Measurements from ENCODE around the gene GON4L. TPM values are rescaled to one million over a fixed set of nuclear protein-coding genes. Genes with fewer than 3 reads are reported as not detected.

The GON4L gene
- total RNA-seq, 1 experiment from 2014 or later: 53.4 TPM

- no peak overlapping the region for H3K23ac ChIP-seq (ENCODE audit: insufficient read length, low read depth, low read length)
- no peak overlapping the region for H3K14ac ChIP-seq (ENCODE audit: insufficient read depth, low read length)
- H4K20me1 ChIP-seq (ENCODE audit: control insufficient read depth, insufficient read depth, insufficient read length): no peaks in the 10 kb centered on the region
- no peak overlapping the region for H3K27ac ChIP-seq (ENCODE audit: insufficient read length, low read depth, low read length)
- no peak overlapping the region for H2BK12ac ChIP-seq (ENCODE audit: insufficient read length, low read depth, low read length)
- no peaks in the 10 kb centered on the region for H3K23me2 ChIP-seq (ENCODE audit: insufficient read length, low read depth, low read length, poor library complexity, severe bottlenecking)
- DNase-seq: no peak
- no peaks in the 10 kb centered on the region for H3K4me1 ChIP-seq (ENCODE audit: insufficient read depth, low read length)
- no peak overlapping the region for H3K56ac ChIP-seq (ENCODE audit: insufficient read length, low read depth, low read length)
- no peak overlapping the region for H4K8ac ChIP-seq (replicated peaks; ENCODE audit: insufficient read length, low read depth, low read length)
- H3K27me3 ChIP-seq (ENCODE audit: insufficient read depth, low read length): no peaks in the 10 kb centered on the region
- no peak overlapping the region for H2BK20ac ChIP-seq (ENCODE audit: low read depth, low read length, poor library complexity, severe bottlenecking)
- no peak overlapping the region for H3T11ph ChIP-seq (ENCODE audit: low read length)
- H2AFZ ChIP-seq (ENCODE audit: low read length): no peak overlapping the region
- Mint-ChIP-seq H3K36me3 (ENCODE audit: insufficient read depth in 1 of 3, low read depth in 3 of 3) (peaks cover 18 to 36% (median 33%) of the 10 kb centered on the region in 3 experiments; a peak in 6 of 7 replicates), H3K27me3 (ENCODE audit: low read depth) (no peaks in the 10 kb centered on the region), H3K4me1 (peaks cover 3 to 12% of the 10 kb centered on the region in 2 experiments; a peak in 3 of 4 replicates), H3K4me3 (no peak overlapping the region), H3K27ac (peak overlapping the region in 1 of 3 experiments; percentile 49; a peak in 3 of 7 replicates), H3K9me3 (peaks cover 0 to 3% of the 10 kb centered on the region in 2 experiments; a peak in 1 of 5 replicates)
- no CpG with 5 or more reads among the region's 5 CpGs for WGBS (ENCODE audit: extremely low coverage, insufficient read length, low lambda C conversion rate)
- no peak overlapping the region for H2BK120ac ChIP-seq (ENCODE audit: low read depth, low read length, poor library complexity, severe bottlenecking)
- H4K91ac ChIP-seq (ENCODE audit: insufficient read length, low read depth, low read length): no peak overlapping the region
- H3K18ac ChIP-seq (ENCODE audit: insufficient read length, low read depth, low read length): no peak overlapping the region
- no peak overlapping the region for H3K9ac ChIP-seq (ENCODE audit: extremely low read depth, insufficient read length, low read length)
- peaks cover 12% of the 10 kb centered on the region; the same call in 1 of the 2 replicates for H3K79me2 ChIP-seq (ENCODE audit: insufficient read depth, low read length)
- no peak overlapping the region for H3K4ac ChIP-seq (ENCODE audit: low read depth, low read length)
- peaks cover 7% of the 10 kb centered on the region for H3K79me1 ChIP-seq (ENCODE audit: insufficient read depth, low read depth, low read length, poor library complexity, severe bottlenecking)
- H3K4me2 ChIP-seq (ENCODE audit: insufficient read depth, insufficient read length, low read length): no peak overlapping the region
- no peak overlapping the region for H4K5ac ChIP-seq (ENCODE audit: insufficient read length, low read depth, low read length)
- H3K9me3 ChIP-seq (ENCODE audit: control insufficient read depth, low read depth, low read length): no peaks in the 10 kb centered on the region
- no peak for TF ChIP-seq CTCF (conservative IDR thresholded peaks at IDR 0.05)
- no peak overlapping the region for H2BK15ac ChIP-seq (ENCODE audit: low read depth, low read length)
- H2AK5ac ChIP-seq (ENCODE audit: insufficient read length, low read length): no peak overlapping the region
- no peak overlapping the region for H2BK5ac ChIP-seq (ENCODE audit: insufficient read length, low read length)
These were observed 16.6 kb downstream of the GON4L start for GRCh38 chr1:155840386-155840785.
